ENCODE data around the gene DGCR2.

The DGCR2 gene

GRCh38 chr22:19126309-19127273, 4.4 kb upstream of the DGCR2 start:
- DNase-seq = no peak

GRCh38 chr22:19125474-19126308, 3.5 kb upstream of the DGCR2 start:
- DNase-seq = no peak

DNA sequence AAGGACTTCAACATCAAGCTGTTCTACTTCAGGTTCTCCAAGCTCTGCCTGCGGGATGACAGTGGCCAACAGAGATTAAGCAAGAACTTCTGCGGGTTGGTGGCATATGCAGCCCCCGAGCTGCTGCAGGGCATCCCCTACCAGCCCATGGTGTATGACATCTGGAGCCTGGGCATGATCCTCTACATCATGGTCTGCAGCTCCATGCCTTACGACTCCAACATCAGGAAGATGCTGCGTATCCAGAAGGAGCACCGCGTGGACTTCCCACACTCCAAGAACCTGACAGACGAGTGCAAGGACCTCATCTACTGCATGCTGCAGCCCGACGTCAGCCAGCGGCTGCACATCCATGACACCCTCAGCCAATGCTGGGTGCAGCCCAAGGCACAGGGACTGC, 2.8 kb upstream of the DGCR2 start:
- DNase-seq = no peak

- no peak for DNase-seq
These were observed 2.2 kb upstream of the DGCR2 start for GRCh38 chr22:19124377-19124776.

GRCh38 chr22:19123936-19124335, 1.7 kb upstream of the DGCR2 start:
- DNase-seq = no peak

DNA sequence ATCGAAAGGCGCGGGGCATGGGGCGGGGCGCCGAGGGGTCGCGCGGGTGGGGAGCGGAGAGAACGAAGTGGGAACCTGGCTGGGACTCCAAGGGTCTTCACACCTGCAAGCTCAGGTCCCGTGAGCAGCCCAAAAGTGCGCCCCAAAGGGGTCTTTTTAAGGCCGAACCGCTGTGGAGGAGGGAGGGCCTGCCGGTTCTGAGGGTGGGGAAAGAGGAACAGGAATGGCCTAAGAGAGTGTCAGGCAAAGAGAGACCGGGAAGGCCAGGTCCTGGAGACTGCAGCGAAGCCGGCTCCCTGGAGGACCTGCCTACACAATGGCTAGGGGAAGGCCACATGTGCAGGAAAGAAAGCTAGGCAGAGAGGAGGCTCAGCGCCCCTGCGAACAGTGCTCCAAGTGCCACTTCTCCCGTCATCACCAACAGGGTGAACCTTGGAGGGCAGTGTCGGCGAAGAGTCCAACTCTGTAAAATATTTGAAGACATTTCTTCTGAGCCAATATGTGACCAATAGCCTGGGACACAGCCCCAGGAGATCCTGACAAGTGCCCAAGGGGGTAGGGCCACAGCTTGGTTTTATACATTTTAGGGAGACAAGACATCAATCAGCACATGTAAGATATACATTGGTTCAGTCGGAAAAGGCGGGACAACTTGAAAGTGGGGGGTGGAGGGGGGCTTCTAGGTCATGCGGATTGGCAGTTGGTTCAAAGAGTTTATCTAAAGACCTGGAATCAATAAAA, 710 bp upstream of the DGCR2 start:
- no peak for DNase-seq

- DNase-seq = no peak
These were observed 525 bp downstream of the DGCR2 start for GRCh38 chr22:19121631-19122142.

DNA sequence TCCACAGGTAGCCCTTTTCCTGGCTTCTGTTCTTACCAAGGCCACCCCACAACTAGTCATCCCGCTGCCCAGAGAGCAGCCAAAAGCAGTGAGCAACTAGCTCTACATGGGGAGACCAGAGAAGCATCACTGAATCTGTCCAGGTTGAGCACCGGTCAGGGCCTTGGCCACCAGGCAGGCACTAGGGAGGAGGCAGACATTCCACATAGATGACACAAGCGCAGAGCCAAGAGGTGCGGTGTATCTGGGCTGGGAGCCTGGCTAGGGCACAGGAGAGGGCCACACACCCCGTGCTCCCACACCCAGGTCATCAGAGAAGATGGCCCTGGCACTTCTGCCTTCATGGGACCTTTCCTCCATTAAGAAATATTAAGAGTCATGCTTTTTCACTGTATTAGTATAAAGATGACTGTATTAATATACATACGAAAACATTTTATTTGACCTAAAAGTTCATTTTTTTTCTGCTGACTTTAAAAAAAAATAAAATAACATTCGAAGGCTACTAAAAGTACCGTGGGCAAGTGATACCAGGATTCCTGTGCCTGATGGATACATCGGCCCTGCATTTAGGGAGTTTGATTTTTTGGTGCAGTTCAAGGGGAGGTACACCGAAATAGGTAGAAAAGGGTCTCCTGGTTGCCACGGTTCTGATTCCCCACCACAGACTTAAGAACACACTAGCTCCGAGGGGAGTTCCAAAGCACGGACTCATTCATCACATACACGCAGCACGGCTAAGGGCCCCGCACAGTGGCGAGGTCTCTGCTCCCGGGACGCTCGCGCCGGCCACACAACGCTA, 1.2 kb downstream of the DGCR2 start:
- DNase-seq = no peak

DNA sequence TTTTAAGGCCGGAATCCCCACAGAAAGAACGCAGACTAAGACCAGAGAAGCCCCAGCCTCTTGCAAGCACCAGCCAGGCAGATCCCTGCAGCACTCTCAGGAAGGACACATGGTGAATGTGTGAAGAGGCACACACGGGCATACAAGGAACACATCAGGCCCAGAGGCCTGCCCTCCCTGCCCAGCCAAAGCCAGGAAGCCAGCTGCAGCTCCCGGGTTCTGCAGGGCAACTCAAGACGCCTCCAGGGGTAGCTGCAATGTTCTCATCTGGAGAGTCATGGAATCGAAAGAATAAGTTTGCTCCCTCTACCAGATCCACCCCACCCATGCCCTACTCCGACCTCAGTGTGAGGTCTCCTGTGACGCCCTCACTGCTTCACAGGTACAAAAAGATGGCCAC, 2.3 kb downstream of the DGCR2 start:
- no peak for DNase-seq

GRCh38 chr22:19118329-19118880, 3.8 kb downstream of the DGCR2 start:
- DNase-seq = no peak

GRCh38 chr22:19117111-19117512, 5.1 kb downstream of the DGCR2 start:
- DNase-seq = no peak

GRCh38 chr22:19115628-19116027, 6.6 kb downstream of the DGCR2 start:
- DNase-seq = peak; percentile 7

DNA sequence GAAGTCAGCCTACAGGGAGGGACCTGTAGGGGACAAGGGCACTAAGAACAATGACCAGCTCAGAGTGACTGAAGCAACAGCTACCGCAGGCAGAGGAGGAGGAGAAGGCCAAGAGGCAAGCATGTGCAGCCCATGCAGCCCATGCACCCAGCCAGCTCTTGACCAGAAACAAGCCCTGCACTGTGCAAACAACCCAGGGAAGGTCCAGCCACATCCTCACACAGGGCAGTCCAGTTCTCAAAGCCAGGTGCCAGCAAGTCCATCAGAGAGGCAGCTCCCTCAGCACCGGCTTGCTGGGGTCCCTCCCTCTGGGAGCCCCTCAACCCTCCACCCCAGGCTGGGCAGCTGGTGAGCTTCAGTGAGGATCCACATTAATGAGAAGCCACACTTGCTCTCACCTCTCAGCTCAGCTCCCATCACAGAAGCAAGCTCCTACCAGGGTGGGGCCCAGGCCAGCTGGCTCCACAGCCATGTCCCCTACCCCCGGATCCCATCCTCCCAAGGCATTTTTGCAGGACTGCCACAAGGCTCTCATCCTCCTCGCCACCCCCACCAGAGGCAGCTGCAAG, 7.1 kb downstream of the DGCR2 start:
- DNase-seq = no peak

- DNase-seq = no peak
These were observed 8.8 kb downstream of the DGCR2 start for GRCh38 chr22:19113429-19113828.

DNA sequence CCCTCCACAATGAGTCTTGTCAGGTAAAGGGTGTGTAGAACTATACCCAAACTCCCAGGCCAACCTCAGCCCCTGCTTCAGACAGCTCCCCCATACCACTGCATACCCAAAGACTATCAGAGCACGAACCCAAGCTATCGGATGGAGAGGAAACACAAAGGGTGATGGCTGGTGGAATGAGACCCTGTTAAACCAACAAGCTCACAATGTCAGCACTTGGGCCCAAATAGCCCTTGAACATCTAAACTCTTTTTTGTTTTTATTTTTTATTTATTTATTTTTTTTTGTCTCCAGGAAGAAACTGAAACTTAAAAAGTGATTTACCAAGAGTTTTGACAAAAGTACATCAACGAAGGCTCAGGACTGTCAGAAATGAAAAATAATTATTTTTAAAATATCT, 10.6 kb downstream of the DGCR2 start:
- no peak for DNase-seq

DNA sequence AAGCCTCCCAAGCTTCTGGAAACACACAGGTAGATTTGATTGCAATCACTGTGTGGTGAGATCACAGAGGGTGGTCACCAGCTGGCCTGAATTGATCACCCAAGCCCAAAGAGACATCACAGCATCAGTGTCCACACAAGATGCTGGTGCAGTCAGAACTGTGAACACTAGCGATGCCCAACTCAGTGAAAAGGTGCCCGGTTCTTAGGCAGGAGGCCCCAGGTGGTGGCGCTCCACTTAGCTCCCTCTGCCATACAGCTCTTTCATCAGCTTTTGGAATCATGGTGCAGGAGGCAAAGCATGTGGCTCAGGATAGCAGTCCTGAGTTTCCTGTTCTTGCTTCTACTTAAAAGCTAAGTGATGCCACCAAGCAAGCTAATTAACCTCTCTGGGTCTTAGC, 11.1 kb downstream of the DGCR2 start:
- DNase-seq = no peak

DNA sequence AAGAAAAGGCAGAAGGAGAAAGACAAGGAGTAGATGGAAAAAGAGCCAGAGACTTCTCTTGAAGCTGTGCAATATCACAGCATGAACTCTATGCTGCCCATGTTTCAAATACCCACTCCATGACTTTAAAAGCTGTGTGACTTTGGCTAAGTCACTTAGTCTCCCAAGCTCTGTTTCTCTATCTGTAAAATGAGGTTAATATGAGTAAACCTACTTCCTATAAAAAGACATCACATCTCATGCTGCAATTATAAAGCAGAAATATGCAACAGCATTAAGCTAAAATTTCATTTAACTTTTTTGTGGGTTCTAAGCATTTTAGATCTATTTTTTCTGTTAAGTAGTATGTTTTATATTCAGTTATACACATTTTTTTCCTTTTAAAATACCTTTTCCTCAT, 11.6 kb downstream of the DGCR2 start:
- DNase-seq = no peak

DNA sequence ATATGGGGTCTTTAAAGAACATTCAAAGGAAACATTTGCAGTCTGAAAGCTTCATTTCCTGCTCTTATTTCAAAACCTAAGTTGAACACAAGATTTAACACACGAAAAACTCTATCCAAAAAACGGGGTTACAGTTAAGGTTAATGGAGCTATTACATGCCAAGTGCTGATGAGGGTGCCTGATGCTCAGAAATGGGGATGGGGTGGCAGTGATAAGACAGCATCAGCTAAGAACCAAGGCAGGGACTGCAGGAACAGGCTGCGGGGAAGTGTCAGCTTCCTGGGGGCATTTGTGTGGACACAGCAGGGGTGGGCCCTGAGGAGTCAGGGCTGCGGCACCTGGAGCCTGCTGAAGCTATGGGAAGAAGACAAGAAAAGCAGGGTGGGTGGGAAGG, 12.2 kb downstream of the DGCR2 start:
- DNase-seq = peak; percentile 21

GRCh38 chr22:19109198-19110063, 12.8 kb downstream of the DGCR2 start:
- peak; percentile 99 for DNase-seq

DNA sequence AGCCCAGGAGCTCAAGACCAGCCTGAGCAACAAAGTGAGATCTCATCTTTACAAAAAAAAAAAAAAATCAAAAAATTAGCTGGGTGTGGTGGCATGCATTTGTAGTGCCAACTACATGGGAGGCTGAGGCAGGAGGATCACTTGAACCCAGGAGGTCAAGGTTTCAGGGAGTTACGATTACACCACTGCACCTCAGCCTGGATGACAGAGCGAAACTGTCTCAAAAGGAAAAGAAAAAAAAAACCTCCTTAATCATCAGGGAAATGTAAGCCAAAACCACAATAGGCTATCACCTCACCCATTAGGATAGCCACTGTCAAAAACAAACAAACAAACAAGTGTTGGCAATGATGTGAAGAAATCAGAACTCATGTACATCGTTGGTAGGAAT, 13.4 kb downstream of the DGCR2 start:
- peak; percentile 25 for DNase-seq

- no peak for DNase-seq
These were observed 14.5 kb downstream of the DGCR2 start for GRCh38 chr22:19107730-19108074.
